Sigmoid colon (tissue), 4 donors: ENCODE measurements around the gene THSD1.

ENCODE experiments used
- POLR2A ChIP-seq, 2 donors: fragments of 450-650 bp; IDR thresholded peaks; one replicate each; pipeline ENCODE4 v1.6.1; 2016; ENCODE audit warnings: antibody characterized with exemption in 2 of 2, mild to moderate bottlenecking in 2 of 2, moderate library complexity in 2 of 2
- POLR2AphosphoS5 ChIP-seq, 4 donors: sonication (generic); formaldehyde crosslinking; IDR thresholded peaks; one replicate each; pipeline ENCODE4 v1.6.1; 2017; ENCODE audit warnings: antibody characterized with exemption in 4 of 4
- TF ChIP-seq, protein P1 (sequence below), 4 experiments: fragments of 450-650 bp in 3 of 4; fragments of 200-600 bp in 1 of 4; IDR thresholded peaks; one replicate each; pipeline ENCODE4 v1.5.1; 2016 to 2019; ENCODE audit warnings: antibody characterized with exemption in 4 of 4, mild to moderate bottlenecking in 3 of 4, moderate library complexity in 2 of 4

GRCh38 chr13:52377898-52378297 lies 28.1 kb downstream of the THSD1 start:
- TF ChIP-seq, protein P1, sequence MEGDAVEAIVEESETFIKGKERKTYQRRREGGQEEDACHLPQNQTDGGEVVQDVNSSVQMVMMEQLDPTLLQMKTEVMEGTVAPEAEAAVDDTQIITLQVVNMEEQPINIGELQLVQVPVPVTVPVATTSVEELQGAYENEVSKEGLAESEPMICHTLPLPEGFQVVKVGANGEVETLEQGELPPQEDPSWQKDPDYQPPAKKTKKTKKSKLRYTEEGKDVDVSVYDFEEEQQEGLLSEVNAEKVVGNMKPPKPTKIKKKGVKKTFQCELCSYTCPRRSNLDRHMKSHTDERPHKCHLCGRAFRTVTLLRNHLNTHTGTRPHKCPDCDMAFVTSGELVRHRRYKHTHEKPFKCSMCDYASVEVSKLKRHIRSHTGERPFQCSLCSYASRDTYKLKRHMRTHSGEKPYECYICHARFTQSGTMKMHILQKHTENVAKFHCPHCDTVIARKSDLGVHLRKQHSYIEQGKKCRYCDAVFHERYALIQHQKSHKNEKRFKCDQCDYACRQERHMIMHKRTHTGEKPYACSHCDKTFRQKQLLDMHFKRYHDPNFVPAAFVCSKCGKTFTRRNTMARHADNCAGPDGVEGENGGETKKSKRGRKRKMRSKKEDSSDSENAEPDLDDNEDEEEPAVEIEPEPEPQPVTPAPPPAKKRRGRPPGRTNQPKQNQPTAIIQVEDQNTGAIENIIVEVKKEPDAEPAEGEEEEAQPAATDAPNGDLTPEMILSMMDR (IDR thresholded peaks at IDR 0.05), result no peak
- TF ChIP-seq POLR2A (IDR thresholded peaks at IDR 0.05), result no peak
- no peak for TF ChIP-seq POLR2AphosphoS5 (IDR thresholded peaks at IDR 0.05)
